ENCODE results near the gene ZCCHC7.

- TF ChIP-seq JUND (IDR thresholded peaks at IDR 0.05; ENCODE audit: low read depth, low read length) (no peak), POLR2AphosphoS5 (IDR thresholded peaks at IDR 0.05; ENCODE audit: low read length) (no peak)
- TF ChIP-seq, protein P1, sequence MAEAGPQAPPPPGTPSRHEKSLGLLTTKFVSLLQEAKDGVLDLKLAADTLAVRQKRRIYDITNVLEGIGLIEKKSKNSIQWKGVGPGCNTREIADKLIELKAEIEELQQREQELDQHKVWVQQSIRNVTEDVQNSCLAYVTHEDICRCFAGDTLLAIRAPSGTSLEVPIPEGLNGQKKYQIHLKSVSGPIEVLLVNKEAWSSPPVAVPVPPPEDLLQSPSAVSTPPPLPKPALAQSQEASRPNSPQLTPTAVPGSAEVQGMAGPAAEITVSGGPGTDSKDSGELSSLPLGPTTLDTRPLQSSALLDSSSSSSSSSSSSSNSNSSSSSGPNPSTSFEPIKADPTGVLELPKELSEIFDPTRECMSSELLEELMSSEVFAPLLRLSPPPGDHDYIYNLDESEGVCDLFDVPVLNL (IDR thresholded peaks at IDR 0.05; ENCODE audit: low read depth, low read length) = no peak
- TF ChIP-seq, protein P2, sequence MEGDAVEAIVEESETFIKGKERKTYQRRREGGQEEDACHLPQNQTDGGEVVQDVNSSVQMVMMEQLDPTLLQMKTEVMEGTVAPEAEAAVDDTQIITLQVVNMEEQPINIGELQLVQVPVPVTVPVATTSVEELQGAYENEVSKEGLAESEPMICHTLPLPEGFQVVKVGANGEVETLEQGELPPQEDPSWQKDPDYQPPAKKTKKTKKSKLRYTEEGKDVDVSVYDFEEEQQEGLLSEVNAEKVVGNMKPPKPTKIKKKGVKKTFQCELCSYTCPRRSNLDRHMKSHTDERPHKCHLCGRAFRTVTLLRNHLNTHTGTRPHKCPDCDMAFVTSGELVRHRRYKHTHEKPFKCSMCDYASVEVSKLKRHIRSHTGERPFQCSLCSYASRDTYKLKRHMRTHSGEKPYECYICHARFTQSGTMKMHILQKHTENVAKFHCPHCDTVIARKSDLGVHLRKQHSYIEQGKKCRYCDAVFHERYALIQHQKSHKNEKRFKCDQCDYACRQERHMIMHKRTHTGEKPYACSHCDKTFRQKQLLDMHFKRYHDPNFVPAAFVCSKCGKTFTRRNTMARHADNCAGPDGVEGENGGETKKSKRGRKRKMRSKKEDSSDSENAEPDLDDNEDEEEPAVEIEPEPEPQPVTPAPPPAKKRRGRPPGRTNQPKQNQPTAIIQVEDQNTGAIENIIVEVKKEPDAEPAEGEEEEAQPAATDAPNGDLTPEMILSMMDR (IDR thresholded peaks at IDR 0.05 in 2 of 3, conservative IDR thresholded peaks at IDR 0.05 in 1 of 3; ENCODE audit: control insufficient read depth in 2 of 3, extremely low read depth in 1 of 3, insufficient read depth in 1 of 3, low read depth in 3 of 3, low read length in 3 of 3) = no peak
Measured at GRCh38 chr9:37126214-37126788, 5.9 kb downstream of the ZCCHC7 start.

All from GM12878 (cell line).